Measurements from ENCODE around the gene ATP5PD. TPM values are rescaled to one million over a fixed set of nuclear protein-coding genes. Genes with fewer than 3 reads are reported as not detected.

The ATP5PD gene
- total RNA-seq, 1 experiment from 2014 or later = 344 TPM

DNA sequence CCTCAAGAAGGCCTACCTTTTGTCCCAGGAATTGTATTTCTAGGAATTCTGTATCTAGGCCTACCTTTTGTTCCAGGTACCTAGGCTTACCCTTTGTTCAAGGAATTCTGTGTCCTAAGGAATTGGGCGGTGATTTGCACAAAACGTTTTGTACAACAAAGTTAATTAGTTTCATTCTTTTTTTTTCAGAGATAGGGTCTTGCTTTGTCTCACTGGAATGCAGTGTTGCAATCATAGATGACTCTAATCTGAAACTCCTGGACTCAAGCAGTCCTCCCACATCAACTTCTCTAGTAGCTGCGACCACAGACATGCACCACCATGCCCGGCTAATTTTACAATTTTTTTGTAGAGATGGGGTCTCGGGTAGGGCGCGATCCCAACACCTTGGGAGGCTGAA, 52.3 kb downstream of the ATP5PD start:
- Histone ChIP-seq H3K4ac (ENCODE audit: low read depth, low read length) (no peak overlapping the region), H3K27me3 (ENCODE audit: insufficient read depth, low read length) (no peaks in the 10 kb centered on the region), H2AK5ac (ENCODE audit: insufficient read length, low read length) (no peak overlapping the region), H4K20me1 (ENCODE audit: control insufficient read depth, insufficient read depth, insufficient read length) (no peaks in the 10 kb centered on the region), H3K9me3 (ENCODE audit: control insufficient read depth, low read depth, low read length) (no peaks in the 10 kb centered on the region), H2BK120ac (ENCODE audit: low read depth, low read length, poor library complexity, severe bottlenecking) (no peak overlapping the region), H4K5ac (ENCODE audit: insufficient read length, low read depth, low read length) (no peak overlapping the region), H3K27ac (ENCODE audit: insufficient read length, low read depth, low read length) (no peak overlapping the region), H3T11ph (ENCODE audit: low read length) (no peak overlapping the region), H3K9ac (ENCODE audit: extremely low read depth, insufficient read length, low read length) (no peak overlapping the region), H3K23ac (ENCODE audit: insufficient read length, low read depth, low read length) (no peak overlapping the region), H3K79me2 (ENCODE audit: insufficient read depth, low read length) (peaks cover 6% of the 10 kb centered on the region; the same call in 1 of the 2 replicates), H4K91ac (ENCODE audit: insufficient read length, low read depth, low read length) (no peak overlapping the region), H3K56ac (ENCODE audit: insufficient read length, low read depth, low read length) (no peak overlapping the region), H3K4me2 (ENCODE audit: insufficient read depth, insufficient read length, low read length) (no peak overlapping the region), H3K14ac (ENCODE audit: insufficient read depth, low read length) (no peak overlapping the region), H3K18ac (ENCODE audit: insufficient read length, low read depth, low read length) (no peak overlapping the region), H2BK12ac (ENCODE audit: insufficient read length, low read depth, low read length) (no peak overlapping the region), H4K8ac (replicated peaks; ENCODE audit: insufficient read length, low read depth, low read length) (no peak overlapping the region), H3K23me2 (ENCODE audit: insufficient read length, low read depth, low read length, poor library complexity, severe bottlenecking) (no peaks in the 10 kb centered on the region), H3K4me1 (ENCODE audit: insufficient read depth, low read length) (no peaks in the 10 kb centered on the region; the same call in 1 of the 2 replicates), H3K79me1 (ENCODE audit: insufficient read depth, low read depth, low read length, poor library complexity, severe bottlenecking) (peaks cover 4% of the 10 kb centered on the region), H2BK15ac (ENCODE audit: low read depth, low read length) (no peak overlapping the region), H2AFZ (ENCODE audit: low read length) (no peak overlapping the region), H2BK5ac (ENCODE audit: insufficient read length, low read length) (no peak overlapping the region), H2BK20ac (ENCODE audit: low read depth, low read length, poor library complexity, severe bottlenecking) (no peak overlapping the region)
- Mint-ChIP-seq H3K4me3 (no peak overlapping the region), H3K9me3 (no peaks in the 10 kb centered on the region; a peak in 1 of 5 replicates), H3K27me3 (ENCODE audit: low read depth) (no peaks in the 10 kb centered on the region), H3K4me1 (peaks cover 3% of the 10 kb centered on the region in 2 experiments; a peak in 2 of 4 replicates), H3K27ac (no peak overlapping the region), H3K36me3 (ENCODE audit: insufficient read depth in 1 of 3, low read depth in 3 of 3) (peaks cover 0 to 10% (median 9%) of the 10 kb centered on the region in 3 experiments; a peak in 3 of 7 replicates)
- TF ChIP-seq, protein P1, sequence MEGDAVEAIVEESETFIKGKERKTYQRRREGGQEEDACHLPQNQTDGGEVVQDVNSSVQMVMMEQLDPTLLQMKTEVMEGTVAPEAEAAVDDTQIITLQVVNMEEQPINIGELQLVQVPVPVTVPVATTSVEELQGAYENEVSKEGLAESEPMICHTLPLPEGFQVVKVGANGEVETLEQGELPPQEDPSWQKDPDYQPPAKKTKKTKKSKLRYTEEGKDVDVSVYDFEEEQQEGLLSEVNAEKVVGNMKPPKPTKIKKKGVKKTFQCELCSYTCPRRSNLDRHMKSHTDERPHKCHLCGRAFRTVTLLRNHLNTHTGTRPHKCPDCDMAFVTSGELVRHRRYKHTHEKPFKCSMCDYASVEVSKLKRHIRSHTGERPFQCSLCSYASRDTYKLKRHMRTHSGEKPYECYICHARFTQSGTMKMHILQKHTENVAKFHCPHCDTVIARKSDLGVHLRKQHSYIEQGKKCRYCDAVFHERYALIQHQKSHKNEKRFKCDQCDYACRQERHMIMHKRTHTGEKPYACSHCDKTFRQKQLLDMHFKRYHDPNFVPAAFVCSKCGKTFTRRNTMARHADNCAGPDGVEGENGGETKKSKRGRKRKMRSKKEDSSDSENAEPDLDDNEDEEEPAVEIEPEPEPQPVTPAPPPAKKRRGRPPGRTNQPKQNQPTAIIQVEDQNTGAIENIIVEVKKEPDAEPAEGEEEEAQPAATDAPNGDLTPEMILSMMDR (conservative IDR thresholded peaks at IDR 0.05) = no peak
- DNase-seq = no peak
- WGBS (ENCODE audit: extremely low coverage, insufficient read length, low lambda C conversion rate) = no CpG with 5 or more reads among the region's 7 CpGs
